Mesenchymal stem cell (in vitro differentiated cells and primary cell): ENCODE measurements around the gene ADAM8.

ENCODE experiments used
- DNase-seq: peaks from one replicate; pipeline ENCODE4 v3.0.0-alpha.2; 2013
- H2AFZ ChIP-seq: one replicate; pipeline ENCODE4 v1.6.1; 2013; ENCODE audit warnings: low read depth, mild to moderate bottlenecking, control low read depth, inconsistent platforms, low read length, moderate library complexity
- H2AK5ac ChIP-seq: 2 replicates; pipeline ENCODE4 v1.6.1; 2013; ENCODE audit warnings: low read length, moderate library complexity, mild to moderate bottlenecking, inconsistent platforms; ENCODE audit not compliant: severe bottlenecking
- H2BK120ac ChIP-seq: one replicate; pipeline ENCODE4 v1.6.1; 2013; ENCODE audit warnings: low read depth, mild to moderate bottlenecking, inconsistent platforms, low read length, moderate library complexity
- H2BK12ac ChIP-seq, 2 experiments: one replicate each; pipeline ENCODE4 v1.6.1; 2013; ENCODE audit warnings: inconsistent platforms in 2 of 2, low read length in 2 of 2, mild to moderate bottlenecking in 2 of 2, moderate library complexity in 2 of 2, control low read depth in 1 of 2
- H2BK15ac ChIP-seq: one replicate; pipeline ENCODE4 v1.6.1; 2013; ENCODE audit warnings: mild to moderate bottlenecking, low read depth, inconsistent platforms; ENCODE audit not compliant: poor library complexity, severe bottlenecking
- H2BK5ac ChIP-seq: 2 replicates; pipeline ENCODE4 v1.6.1; 2013; ENCODE audit warnings: low read depth, mild to moderate bottlenecking, low read length, control low read depth, inconsistent platforms; ENCODE audit not compliant: poor library complexity, severe bottlenecking
- H3K14ac ChIP-seq, 2 experiments: one replicate each; pipeline ENCODE4 v1.6.1; 2013; ENCODE audit warnings: inconsistent platforms in 2 of 2, low read length in 2 of 2, control low read depth in 1 of 2, mild to moderate bottlenecking in 1 of 2, moderate library complexity in 1 of 2
- H3K18ac ChIP-seq, 2 experiments: one replicate each; pipeline ENCODE4 v1.6.1; 2013; ENCODE audit warnings: inconsistent platforms in 2 of 2, low read length in 2 of 2, control low read depth in 1 of 2, low read depth in 1 of 2, mild to moderate bottlenecking in 1 of 2
- H3K23ac ChIP-seq, 2 experiments: one replicate each; pipeline ENCODE4 v1.6.1; 2013; ENCODE audit warnings: inconsistent platforms in 2 of 2, low read length in 2 of 2, mild to moderate bottlenecking in 2 of 2, moderate library complexity in 2 of 2, control low read depth in 1 of 2
- H3K27ac ChIP-seq: 2 replicates; pipeline ENCODE4 v1.5.1; 2013; ENCODE audit warnings: mild to moderate bottlenecking, moderate library complexity, low read length, control low read depth, inconsistent platforms; ENCODE audit not compliant: poor library complexity, severe bottlenecking
- H3K27me3 ChIP-seq, 2 experiments: 2 replicates each; pipeline versions ENCODE4 v1.6.1 to v1.7.0; 2013; ENCODE audit warnings: low read length in 2 of 2, mild to moderate bottlenecking in 2 of 2, moderate library complexity in 2 of 2, control low read depth in 1 of 2, inconsistent platforms in 1 of 2; ENCODE audit not compliant: control insufficient read depth in 1 of 2, insufficient read depth in 1 of 2
- H3K36me3 ChIP-seq, 2 experiments: 2 replicates each; pipeline versions ENCODE4 v1.6.1 to v1.7.0; 2013; ENCODE audit warnings: low read length in 2 of 2, control low read depth in 1 of 2, inconsistent platforms in 1 of 2, low read depth in 1 of 2, mild to moderate bottlenecking in 1 of 2; ENCODE audit not compliant: insufficient read depth in 2 of 2, control insufficient read depth in 1 of 2
- H3K4ac ChIP-seq, 2 experiments: one replicate each; pipeline ENCODE4 v1.6.1; 2013; ENCODE audit warnings: inconsistent platforms in 2 of 2, low read length in 2 of 2, mild to moderate bottlenecking in 2 of 2, moderate library complexity in 2 of 2, control low read depth in 1 of 2, low read depth in 1 of 2
- H3K4me1 ChIP-seq: 2 replicates; pipeline ENCODE4 v1.6.1; 2013; ENCODE audit warnings: low read depth, low read length, control low read depth; ENCODE audit not compliant: control insufficient read depth, insufficient read depth
- H3K4me2 ChIP-seq: 2 replicates; pipeline ENCODE4 v1.6.1; 2013; ENCODE audit warnings: low read length, mild to moderate bottlenecking, inconsistent platforms; ENCODE audit not compliant: poor library complexity, severe bottlenecking
- H3K4me3 ChIP-seq, 2 experiments: 2 replicates each; pipeline versions ENCODE4 v1.5.1 to v1.7.0; 2013; ENCODE audit warnings: low read length in 2 of 2, mild to moderate bottlenecking in 2 of 2, control low read depth in 1 of 2, low read depth in 1 of 2; ENCODE audit not compliant: insufficient read depth in 1 of 2
- H3K79me1 ChIP-seq: replicated peaks from 2 replicates; pipeline ENCODE4 v1.6.1; 2013; ENCODE audit warnings: mild to moderate bottlenecking, control low read depth, low read length, inconsistent platforms; ENCODE audit not compliant: poor library complexity, severe bottlenecking
- H3K9ac ChIP-seq: 2 replicates; pipeline ENCODE4 v1.7.0; 2013; ENCODE audit warnings: mild to moderate bottlenecking, low read length, moderate library complexity
- H3K9me3 ChIP-seq: 2 replicates; pipeline ENCODE4 v1.7.0; 2013; ENCODE audit warnings: mild to moderate bottlenecking, low read length; ENCODE audit not compliant: control insufficient read depth
- H4K8ac ChIP-seq: one replicate; pipeline ENCODE4 v1.6.1; 2013; ENCODE audit warnings: inconsistent platforms, mild to moderate bottlenecking, low read length, moderate library complexity
- H4K91ac ChIP-seq: one replicate; pipeline ENCODE4 v1.6.1; 2013; ENCODE audit warnings: mild to moderate bottlenecking, low read length, inconsistent platforms
- WGBS: methylation state at CpG from one replicate; pipeline ENCODE4 v1.1.7; 2013; ENCODE audit warnings: mixed read lengths; 5-methylcytosine and 5-hydroxymethylcytosine counted together

The ADAM8 gene

GRCh38 chr10:133255323-133255722, 21.3 kb downstream of the ADAM8 start:
- Histone ChIP-seq H3K18ac (no peak overlapping the region), H2BK12ac (no peak overlapping the region)

GRCh38 chr10:133254421-133255120, 22.1 kb downstream of the ADAM8 start:
- no peaks in the 10 kb centered on the region for H3K79me1 ChIP-seq
- 69% methylated on average over 13 of the region's 13 CpGs for WGBS
- peak overlapping the region in 1 of 2 experiments; percentile 46 for H3K4ac ChIP-seq

More at GRCh38 chr10:133255323-133255722, 21.3 kb downstream of the ADAM8 start:
- peak overlapping the region; percentile 56 for H2BK15ac ChIP-seq
- no peak overlapping the region for H2BK120ac ChIP-seq
- H2BK5ac ChIP-seq: no peak overlapping the region
- peaks cover 32% of the 10 kb centered on the region for H3K4me1 ChIP-seq
- no peak overlapping the region for H3K4me3 ChIP-seq
- no peak overlapping the region for H2AFZ ChIP-seq
- no peaks in the 10 kb centered on the region for H3K36me3 ChIP-seq
- no peak overlapping the region for H3K4me2 ChIP-seq
- no peak overlapping the region for H4K91ac ChIP-seq
- H3K23ac ChIP-seq: no peak overlapping the region
- WGBS: 95% methylated on average over 10 of the region's 15 CpGs
- DNase-seq: no peak
- H3K4ac ChIP-seq: no peak overlapping the region
- H3K79me1 ChIP-seq: no peaks in the 10 kb centered on the region
- no peak overlapping the region for H3K14ac ChIP-seq
- H3K27me3 ChIP-seq: peaks cover 2 to 6% of the 10 kb centered on the region in 2 experiments
- H3K9me3 ChIP-seq: no peaks in the 10 kb centered on the region
- H3K9ac ChIP-seq: no peak overlapping the region
- H2AK5ac ChIP-seq: no peak overlapping the region
- H3K27ac ChIP-seq: no peak overlapping the region
- H4K8ac ChIP-seq: no peak overlapping the region

GRCh38 chr10:133253361-133253955, 23.2 kb downstream of the ADAM8 start:
- H3K27ac ChIP-seq: no peak overlapping the region
- H2BK12ac ChIP-seq: no peak overlapping the region
- no peak overlapping the region for H3K9ac ChIP-seq
- H4K91ac ChIP-seq: no peak overlapping the region
- H2BK120ac ChIP-seq: no peak overlapping the region
- no peak overlapping the region for H2BK5ac ChIP-seq
- no peak overlapping the region for H2BK15ac ChIP-seq
- no peak overlapping the region for H2AFZ ChIP-seq
- H4K8ac ChIP-seq: no peak overlapping the region
- no peak overlapping the region for H3K23ac ChIP-seq
- H3K36me3 ChIP-seq: no peaks in the 10 kb centered on the region
- H2AK5ac ChIP-seq: no peak overlapping the region
- H3K4me1 ChIP-seq: peaks cover 15% of the 10 kb centered on the region
- no peak overlapping the region for H3K14ac ChIP-seq
- no peak overlapping the region for H3K4me3 ChIP-seq
- peaks cover 5 to 24% of the 10 kb centered on the region in 2 experiments for H3K27me3 ChIP-seq
- WGBS: 88% methylated on average over 21 of the region's 22 CpGs
- no peak overlapping the region for H3K4ac ChIP-seq
- no peak overlapping the region for H3K18ac ChIP-seq
- H3K4me2 ChIP-seq: no peak overlapping the region
- H3K79me1 ChIP-seq: no peaks in the 10 kb centered on the region
- no peaks in the 10 kb centered on the region for H3K9me3 ChIP-seq
- no peak for DNase-seq

More at GRCh38 chr10:133254421-133255120, 22.1 kb downstream of the ADAM8 start:
- H3K36me3 ChIP-seq: no peaks in the 10 kb centered on the region
- no peak overlapping the region for H3K14ac ChIP-seq
- H4K91ac ChIP-seq: no peak overlapping the region
- no peak overlapping the region for H4K8ac ChIP-seq
- H3K23ac ChIP-seq: no peak overlapping the region
- no peaks in the 10 kb centered on the region for H3K9me3 ChIP-seq
- peaks cover 25% of the 10 kb centered on the region for H3K4me1 ChIP-seq
- H2BK15ac ChIP-seq: peak overlapping the region; percentile 26
- no peak overlapping the region for H2AFZ ChIP-seq
- H2BK120ac ChIP-seq: no peak overlapping the region
- no peak overlapping the region for H3K27ac ChIP-seq
- no peak overlapping the region for H3K18ac ChIP-seq
- no peak overlapping the region for H3K9ac ChIP-seq
- H2BK12ac ChIP-seq: no peak overlapping the region
- peaks cover 5 to 13% of the 10 kb centered on the region in 2 experiments for H3K27me3 ChIP-seq
- no peak overlapping the region for H3K4me2 ChIP-seq
- DNase-seq: no peak
- no peak overlapping the region for H2AK5ac ChIP-seq
- no peak overlapping the region for H3K4me3 ChIP-seq
- no peak overlapping the region for H2BK5ac ChIP-seq

- Histone ChIP-seq H3K27me3 (peaks cover 5 to 37% of the 10 kb centered on the region in 2 experiments), H2AFZ (no peak overlapping the region), H3K36me3 (no peaks in the 10 kb centered on the region), H3K4me3 (no peak overlapping the region), H3K9ac (no peak overlapping the region), H2BK120ac (no peak overlapping the region), H3K4me2 (no peak overlapping the region), H2BK5ac (no peak overlapping the region), H3K27ac (no peak overlapping the region), H4K91ac (peak overlapping the region; percentile 34), H3K79me1 (no peaks in the 10 kb centered on the region), H4K8ac (no peak overlapping the region), H3K14ac (no peak overlapping the region), H2BK12ac (no peak overlapping the region), H2BK15ac (no peak overlapping the region), H3K4me1 (peaks cover 2% of the 10 kb centered on the region), H2AK5ac (no peak overlapping the region), H3K9me3 (no peaks in the 10 kb centered on the region), H3K23ac (no peak overlapping the region), H3K18ac (no peak overlapping the region), H3K4ac (no peak overlapping the region)
- 85% methylated on average over 10 of the region's 12 CpGs for WGBS
- DNase-seq: no peak
These were observed 24.5 kb downstream of the ADAM8 start for GRCh38 chr10:133252223-133252552.
